Fibroblast of lung (primary cell): ENCODE results near the gene SCO2.

Experiments
- CTCF ChIP-seq, 2 donors: IDR thresholded peaks in 1 of 2; conservative IDR thresholded peaks in 1 of 2; 1 replicate in 1 of 2; 2 replicates in 1 of 2; pipeline ENCODE4 v1.5.1; 2011 to 2012; ENCODE audit warnings: low read length in 2 of 2, control low read depth in 1 of 2, inconsistent platforms in 1 of 2, low read depth in 1 of 2, mild to moderate bottlenecking in 1 of 2
- EZH2 ChIP-seq: IDR thresholded peaks from 2 replicates; pipeline ENCODE4 v1.5.1; 2012; ENCODE audit warnings: low read length, control low read depth, mild to moderate bottlenecking; ENCODE audit errors: missing control alignments

GRCh38 chr22:50544746-50545253 lies 19.4 kb upstream of the SCO2 start:
- no peak for TF ChIP-seq CTCF (conservative IDR thresholded peaks at IDR 0.05 in 1 of 2, IDR thresholded peaks at IDR 0.05 in 1 of 2; ENCODE audit: low read depth in 1 of 2, low read length in 2 of 2)
- no peak for TF ChIP-seq EZH2
